ENCODE results near the gene ARSG.

DNA sequence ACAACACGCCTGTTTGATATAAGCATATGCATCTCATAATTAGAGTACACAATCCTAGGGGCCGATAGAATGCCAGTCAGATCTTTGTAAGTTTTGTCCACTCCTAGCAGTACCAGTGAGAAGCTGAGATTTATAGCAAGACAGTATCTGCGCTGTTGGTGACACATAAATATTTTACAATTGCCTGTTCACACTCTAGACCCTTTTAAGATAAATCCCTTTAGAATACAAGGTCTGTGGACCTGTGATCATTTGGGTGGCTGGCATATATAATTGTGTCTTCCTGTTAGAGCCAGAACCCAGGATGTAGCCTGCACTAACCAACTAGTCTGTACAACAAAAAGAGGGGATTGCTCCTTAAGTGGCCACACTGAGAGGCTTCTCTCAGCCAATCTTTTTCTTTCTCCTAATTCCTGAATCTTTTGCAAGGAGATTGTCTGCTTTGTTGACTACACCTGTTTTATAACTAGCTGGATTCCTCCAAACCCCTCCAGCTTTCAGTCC lies 91.3 kb downstream of the ARSG start:
- no peak for TF ChIP-seq CTCF (IDR thresholded peaks at IDR 0.05)
- no peak for TF ChIP-seq POLR2A (IDR thresholded peaks at IDR 0.05)
- TF ChIP-seq POLR2AphosphoS5 (IDR thresholded peaks at IDR 0.05): no peak
- TF ChIP-seq EP300 (IDR thresholded peaks at IDR 0.05): no peak

Data from gastroesophageal sphincter (tissue), 3 donors.